HEK293 (cell line): ENCODE data around the gene POLN.

Source experiments
- CTCF ChIA-PET: fragments of 350-600 bp; formaldehyde crosslinking; extraction: SDS; loops from one replicate; lab custom pipeline; 2021; ENCODE audit warnings: antibody characterized with exemption; lab: Yijun Ruan, JAX
- POLR2A ChIA-PET: fragments of 300-600 bp; formaldehyde crosslinking; extraction: SDS; loops from one replicate; lab custom pipeline; 2020; ENCODE audit warnings: antibody characterized with exemption, inconsistent platforms; lab: Yijun Ruan, JAX
- H3K27ac ChIP-seq: fragments of 200-500 bp; sonication (Bioruptor generic); 2 replicates; pipeline ENCODE4 v1.5.1; 2014; ENCODE audit warnings: low read depth, low read length, control low read depth, inconsistent platforms; ENCODE audit errors: extremely low read depth
- H3K36me3 ChIP-seq, 2 experiments: fragments of 200-500 bp in 1 of 2; sonication (Bioruptor generic) in 1 of 2; 1 replicate in 1 of 2; 2 replicates in 1 of 2; pipeline ENCODE4 v1.5.1; 2014 to 2017; ENCODE audit warnings: inconsistent platforms in 2 of 2, low read length in 2 of 2; ENCODE audit not compliant: control insufficient read depth in 2 of 2, insufficient read depth in 1 of 2
- H3K4me1 ChIP-seq: fragments of 200-500 bp; sonication (Bioruptor generic); 2 replicates; pipeline ENCODE4 v1.5.1; 2014; ENCODE audit warnings: mild to moderate bottlenecking, low read length, inconsistent platforms; ENCODE audit not compliant: control insufficient read depth, insufficient read depth
- H3K4me3 ChIP-seq: 2 replicates; pipeline ENCODE4 v1.5.1; 2011; ENCODE audit warnings: low read depth, mild to moderate bottlenecking, control low read depth, low read length, moderate library complexity
- H3K9me3 ChIP-seq: fragments of 200-500 bp; sonication (Bioruptor generic); 2 replicates; pipeline ENCODE4 v1.5.1; 2014; ENCODE audit warnings: low read depth, low read length, inconsistent platforms; ENCODE audit not compliant: control insufficient read depth, insufficient read depth
- KLF7 ChIP-seq: fragments of 450-650 bp; formaldehyde crosslinking; IDR thresholded peaks from 2 replicates; pipeline ENCODE4 v1.5.1; 2016; ENCODE audit warnings: missing biosample characterization, missing genetic modification characterization, borderline replicate concordance
- KLF8 ChIP-seq: fragments of 450-650 bp; formaldehyde crosslinking; IDR thresholded peaks from 2 replicates; pipeline ENCODE4 v1.5.1; 2016; ENCODE audit warnings: missing biosample characterization, missing genetic modification characterization
- SCRT2 ChIP-seq: fragments of 450-650 bp; formaldehyde crosslinking; IDR thresholded peaks from 2 replicates; pipeline ENCODE4 v1.5.1; 2016; ENCODE audit warnings: missing biosample characterization, missing genetic modification characterization
- SP2 ChIP-seq: fragments of 450-650 bp; formaldehyde crosslinking; IDR thresholded peaks from 2 replicates; pipeline ENCODE4 v1.5.1; 2016; ENCODE audit warnings: missing biosample characterization, missing genetic modification characterization
- ZNF121 ChIP-seq: fragments of 450-650 bp; formaldehyde crosslinking; IDR thresholded peaks from 2 replicates; pipeline ENCODE4 v1.5.1; 2016; ENCODE audit warnings: missing biosample characterization, missing genetic modification characterization
- ZNF140 ChIP-seq: fragments of 450-650 bp; formaldehyde crosslinking; IDR thresholded peaks from 2 replicates; pipeline ENCODE4 v1.5.1; 2016; ENCODE audit warnings: missing biosample characterization, missing genetic modification characterization
- ZNF341 ChIP-seq: fragments of 450-650 bp; formaldehyde crosslinking; IDR thresholded peaks from 2 replicates; pipeline ENCODE4; 2016; ENCODE audit warnings: low read depth, missing biosample characterization, missing genetic modification characterization
- ZNF354C ChIP-seq: fragments of 450-650 bp; formaldehyde crosslinking; IDR thresholded peaks from 2 replicates; pipeline ENCODE4 v1.5.1; 2016; ENCODE audit warnings: missing biosample characterization, missing genetic modification characterization, low read depth, borderline replicate concordance
- ZNF366 ChIP-seq: fragments of 450-650 bp; formaldehyde crosslinking; conservative IDR thresholded peaks from 2 replicates; pipeline ENCODE4 v1.5.1; 2016; ENCODE audit warnings: missing biosample characterization, missing genetic modification characterization
- ZNF391 ChIP-seq: fragments of 450-650 bp; formaldehyde crosslinking; IDR thresholded peaks from 2 replicates; pipeline ENCODE4 v1.5.1; 2016; ENCODE audit warnings: low read depth, missing biosample characterization, missing genetic modification characterization, borderline replicate concordance
- ZNF433 ChIP-seq: fragments of 450-650 bp; formaldehyde crosslinking; IDR thresholded peaks from 2 replicates; pipeline ENCODE4 v1.5.1; 2016; ENCODE audit warnings: missing biosample characterization, missing genetic modification characterization, low read depth
- ZNF473 ChIP-seq: fragments of 450-650 bp; formaldehyde crosslinking; IDR thresholded peaks from 2 replicates; pipeline ENCODE4 v1.5.1; 2017; ENCODE audit warnings: missing biosample characterization, missing genetic modification characterization
- ZNF660 ChIP-seq: fragments of 450-650 bp; IDR thresholded peaks from 2 replicates; pipeline ENCODE4 v1.5.1; 2018; ENCODE audit warnings: missing biosample characterization, mild to moderate bottlenecking, missing genetic modification characterization
- ZNF707 ChIP-seq: fragments of 450-650 bp; formaldehyde crosslinking; IDR thresholded peaks from 2 replicates; pipeline ENCODE4 v1.5.1; 2016; ENCODE audit warnings: missing biosample characterization, missing genetic modification characterization
- TF ChIP-seq, protein P1 (sequence below): fragments of 450-650 bp; formaldehyde crosslinking; IDR thresholded peaks from 2 replicates; pipeline ENCODE4; 2016; ENCODE audit warnings: missing biosample characterization, missing genetic modification characterization
- TF ChIP-seq, protein P2 (sequence below): fragments of 450-650 bp; formaldehyde crosslinking; IDR thresholded peaks from 2 replicates; pipeline ENCODE4 v1.5.1; 2016; ENCODE audit warnings: missing biosample characterization, missing genetic modification characterization
- TF ChIP-seq, protein P3 (sequence below): fragments of 450-650 bp; formaldehyde crosslinking; IDR thresholded peaks from 2 replicates; pipeline ENCODE4 v1.5.1; 2016; ENCODE audit warnings: missing biosample characterization, missing genetic modification characterization
- TF ChIP-seq, protein P4 (sequence below): fragments of 450-650 bp; formaldehyde crosslinking; IDR thresholded peaks from 2 replicates; pipeline ENCODE4 v1.5.1; 2016; ENCODE audit warnings: missing biosample characterization, missing genetic modification characterization
- TF ChIP-seq, protein P5 (sequence below): fragments of 450-650 bp; formaldehyde crosslinking; IDR thresholded peaks from 2 replicates; pipeline ENCODE4 v1.5.1; 2016; ENCODE audit warnings: missing biosample characterization, missing genetic modification characterization

POLN gene

DNA sequence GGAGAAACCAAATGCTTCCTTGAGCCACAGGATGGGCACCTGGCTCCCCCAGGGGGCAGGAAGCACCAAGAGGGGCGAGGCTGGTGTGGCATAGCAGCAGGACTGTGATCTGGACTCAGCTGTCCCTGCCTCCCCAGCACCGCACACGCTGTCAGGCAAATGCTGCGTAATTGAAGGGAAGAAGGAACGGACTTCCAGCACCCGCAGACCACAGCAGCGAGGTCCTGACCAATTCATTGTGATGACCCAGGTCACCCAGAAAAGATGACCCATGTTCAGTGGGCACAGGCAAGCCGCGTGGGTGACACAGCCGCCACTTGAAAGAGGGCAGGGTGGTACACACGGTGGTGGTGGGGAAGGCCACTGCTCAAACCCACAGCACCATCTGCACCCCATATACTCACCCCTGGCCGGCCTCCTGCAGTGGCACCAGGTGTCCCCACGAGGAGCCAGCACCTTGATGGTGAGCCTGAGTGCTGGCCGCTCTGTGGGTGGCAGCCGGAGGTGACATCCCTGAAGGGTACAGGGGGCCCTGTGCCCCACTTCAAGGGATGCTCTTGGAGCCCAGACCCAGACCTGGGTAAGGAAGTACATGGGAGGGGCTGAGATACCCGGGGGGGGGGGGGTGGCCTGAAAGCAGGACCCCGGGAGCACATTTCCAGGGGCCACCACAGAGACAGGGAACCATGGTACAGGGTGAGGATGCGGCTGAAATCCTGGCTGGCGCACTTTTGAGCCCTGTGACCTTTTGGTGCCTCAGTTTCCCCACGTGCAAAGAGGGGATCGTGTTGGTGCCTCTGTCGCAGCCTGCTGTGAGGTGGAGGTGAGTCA lies 171.3 kb downstream of the POLN start (continued):
- TF ChIP-seq, protein P1, sequence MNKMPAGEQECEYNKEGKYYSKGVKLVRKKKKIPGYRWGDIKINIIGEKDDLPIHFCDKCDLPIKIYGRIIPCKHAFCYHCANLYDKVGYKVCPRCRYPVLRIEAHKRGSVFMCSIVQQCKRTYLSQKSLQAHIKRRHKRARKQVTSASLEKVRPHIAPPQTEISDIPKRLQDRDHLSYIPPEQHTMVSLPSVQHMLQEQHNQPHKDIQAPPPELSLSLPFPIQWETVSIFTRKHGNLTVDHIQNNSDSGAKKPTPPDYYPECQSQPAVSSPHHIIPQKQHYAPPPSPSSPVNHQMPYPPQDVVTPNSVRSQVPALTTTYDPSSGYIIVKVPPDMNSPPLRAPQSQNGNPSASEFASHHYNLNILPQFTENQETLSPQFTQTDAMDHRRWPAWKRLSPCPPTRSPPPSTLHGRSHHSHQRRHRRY (tag by site-specific recombination), result no peak
- 0 out of 2 replicates have a peak, but pooled peaks have one; percentile 39 for TF ChIP-seq KLF8
- TF ChIP-seq, protein P2, sequence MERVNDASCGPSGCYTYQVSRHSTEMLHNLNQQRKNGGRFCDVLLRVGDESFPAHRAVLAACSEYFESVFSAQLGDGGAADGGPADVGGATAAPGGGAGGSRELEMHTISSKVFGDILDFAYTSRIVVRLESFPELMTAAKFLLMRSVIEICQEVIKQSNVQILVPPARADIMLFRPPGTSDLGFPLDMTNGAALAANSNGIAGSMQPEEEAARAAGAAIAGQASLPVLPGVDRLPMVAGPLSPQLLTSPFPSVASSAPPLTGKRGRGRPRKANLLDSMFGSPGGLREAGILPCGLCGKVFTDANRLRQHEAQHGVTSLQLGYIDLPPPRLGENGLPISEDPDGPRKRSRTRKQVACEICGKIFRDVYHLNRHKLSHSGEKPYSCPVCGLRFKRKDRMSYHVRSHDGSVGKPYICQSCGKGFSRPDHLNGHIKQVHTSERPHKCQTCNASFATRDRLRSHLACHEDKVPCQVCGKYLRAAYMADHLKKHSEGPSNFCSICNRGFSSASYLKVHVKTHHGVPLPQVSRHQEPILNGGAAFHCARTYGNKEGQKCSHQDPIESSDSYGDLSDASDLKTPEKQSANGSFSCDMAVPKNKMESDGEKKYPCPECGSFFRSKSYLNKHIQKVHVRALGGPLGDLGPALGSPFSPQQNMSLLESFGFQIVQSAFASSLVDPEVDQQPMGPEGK (tag by site-specific recombination), result peak; percentile 33; the same call in 1 of the 2 replicates
- TF ChIP-seq, protein P3, sequence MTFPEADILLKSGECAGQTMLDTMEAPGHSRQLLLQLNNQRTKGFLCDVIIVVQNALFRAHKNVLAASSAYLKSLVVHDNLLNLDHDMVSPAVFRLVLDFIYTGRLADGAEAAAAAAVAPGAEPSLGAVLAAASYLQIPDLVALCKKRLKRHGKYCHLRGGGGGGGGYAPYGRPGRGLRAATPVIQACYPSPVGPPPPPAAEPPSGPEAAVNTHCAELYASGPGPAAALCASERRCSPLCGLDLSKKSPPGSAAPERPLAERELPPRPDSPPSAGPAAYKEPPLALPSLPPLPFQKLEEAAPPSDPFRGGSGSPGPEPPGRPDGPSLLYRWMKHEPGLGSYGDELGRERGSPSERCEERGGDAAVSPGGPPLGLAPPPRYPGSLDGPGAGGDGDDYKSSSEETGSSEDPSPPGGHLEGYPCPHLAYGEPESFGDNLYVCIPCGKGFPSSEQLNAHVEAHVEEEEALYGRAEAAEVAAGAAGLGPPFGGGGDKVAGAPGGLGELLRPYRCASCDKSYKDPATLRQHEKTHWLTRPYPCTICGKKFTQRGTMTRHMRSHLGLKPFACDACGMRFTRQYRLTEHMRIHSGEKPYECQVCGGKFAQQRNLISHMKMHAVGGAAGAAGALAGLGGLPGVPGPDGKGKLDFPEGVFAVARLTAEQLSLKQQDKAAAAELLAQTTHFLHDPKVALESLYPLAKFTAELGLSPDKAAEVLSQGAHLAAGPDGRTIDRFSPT (tag by site-specific recombination), result peak; percentile 8; the same call in 1 of the 2 replicates
- TF ChIP-seq SCRT2 (tag by site-specific recombination), result peak; percentile 63
- no peak for TF ChIP-seq ZNF433
- TF ChIP-seq ZNF473 (tag by site-specific recombination), result no peak
- no peak for TF ChIP-seq ZNF660
- TF ChIP-seq, protein P4, sequence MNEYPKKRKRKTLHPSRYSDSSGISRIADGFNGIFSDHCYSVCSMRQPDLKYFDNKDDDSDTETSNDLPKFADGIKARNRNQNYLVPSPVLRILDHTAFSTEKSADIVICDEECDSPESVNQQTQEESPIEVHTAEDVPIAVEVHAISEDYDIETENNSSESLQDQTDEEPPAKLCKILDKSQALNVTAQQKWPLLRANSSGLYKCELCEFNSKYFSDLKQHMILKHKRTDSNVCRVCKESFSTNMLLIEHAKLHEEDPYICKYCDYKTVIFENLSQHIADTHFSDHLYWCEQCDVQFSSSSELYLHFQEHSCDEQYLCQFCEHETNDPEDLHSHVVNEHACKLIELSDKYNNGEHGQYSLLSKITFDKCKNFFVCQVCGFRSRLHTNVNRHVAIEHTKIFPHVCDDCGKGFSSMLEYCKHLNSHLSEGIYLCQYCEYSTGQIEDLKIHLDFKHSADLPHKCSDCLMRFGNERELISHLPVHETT (tag by site-specific recombination), result 0 out of 2 replicates have a peak, but pooled peaks have one; percentile 31
- TF ChIP-seq ZNF366 (tag by site-specific recombination), result no peak
- no peak for TF ChIP-seq ZNF140 (tag by site-specific recombination)
- TF ChIP-seq ZNF341 (tag by site-specific recombination), result no peak
- TF ChIP-seq, protein P5, sequence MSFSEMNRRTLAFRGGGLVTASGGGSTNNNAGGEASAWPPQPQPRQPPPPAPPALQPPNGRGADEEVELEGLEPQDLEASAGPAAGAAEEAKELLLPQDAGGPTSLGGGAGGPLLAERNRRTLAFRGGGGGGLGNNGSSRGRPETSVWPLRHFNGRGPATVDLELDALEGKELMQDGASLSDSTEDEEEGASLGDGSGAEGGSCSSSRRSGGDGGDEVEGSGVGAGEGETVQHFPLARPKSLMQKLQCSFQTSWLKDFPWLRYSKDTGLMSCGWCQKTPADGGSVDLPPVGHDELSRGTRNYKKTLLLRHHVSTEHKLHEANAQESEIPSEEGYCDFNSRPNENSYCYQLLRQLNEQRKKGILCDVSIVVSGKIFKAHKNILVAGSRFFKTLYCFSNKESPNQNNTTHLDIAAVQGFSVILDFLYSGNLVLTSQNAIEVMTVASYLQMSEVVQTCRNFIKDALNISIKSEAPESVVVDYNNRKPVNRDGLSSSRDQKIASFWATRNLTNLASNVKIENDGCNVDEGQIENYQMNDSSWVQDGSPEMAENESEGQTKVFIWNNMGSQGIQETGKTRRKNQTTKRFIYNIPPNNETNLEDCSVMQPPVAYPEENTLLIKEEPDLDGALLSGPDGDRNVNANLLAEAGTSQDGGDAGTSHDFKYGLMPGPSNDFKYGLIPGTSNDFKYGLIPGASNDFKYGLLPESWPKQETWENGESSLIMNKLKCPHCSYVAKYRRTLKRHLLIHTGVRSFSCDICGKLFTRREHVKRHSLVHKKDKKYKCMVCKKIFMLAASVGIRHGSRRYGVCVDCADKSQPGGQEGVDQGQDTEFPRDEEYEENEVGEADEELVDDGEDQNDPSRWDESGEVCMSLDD, result peak; percentile 56; the same call in 1 of the 2 replicates
- TF ChIP-seq ZNF707 (tag by site-specific recombination), result no peak
- TF ChIP-seq ZNF354C (tag by site-specific recombination), result no peak
- TF ChIP-seq, all 188 proteins: peak for 8

DNA sequence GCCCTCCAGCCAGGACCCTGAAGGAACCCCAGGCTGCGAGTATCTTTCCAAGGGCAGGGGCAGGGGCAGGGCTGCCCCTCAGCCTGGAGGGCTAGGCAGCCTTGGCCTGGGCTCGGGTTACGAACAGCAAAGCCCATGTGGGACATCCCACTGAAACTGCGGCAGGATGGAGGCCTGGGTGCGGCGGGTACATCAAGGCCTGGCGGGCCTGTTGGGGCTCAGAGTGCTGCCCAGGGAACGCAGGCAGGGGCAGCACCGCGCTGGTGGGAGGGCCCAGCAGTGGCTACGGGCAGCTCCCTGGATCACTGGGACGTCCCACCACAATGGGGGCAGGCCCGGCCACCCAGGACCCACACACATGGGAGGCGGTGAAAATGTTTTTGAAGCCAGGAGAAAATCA lies 171.9 kb downstream of the POLN start:
- POLR2A ChIA-PET, result no interaction called here
- H3K27ac ChIP-seq, result no peak overlapping the region

More for the DNA sequence above, 171.9 kb downstream of the POLN start:
- H3K4me3 ChIP-seq, result no peak overlapping the region
- no peaks in the 10 kb centered on the region for H3K4me1 ChIP-seq
- CTCF ChIA-PET, result no interaction called here
- H3K36me3 ChIP-seq, result peaks cover 0 to 5% of the 10 kb centered on the region in 2 experiments; a peak in 1 of 3 replicates
- TF ChIP-seq KLF7, result no peak
- TF ChIP-seq, protein P3 (tag by site-specific recombination), result peak; percentile 10; the same call in 1 of the 2 replicates
- no peak for TF ChIP-seq ZNF121
- TF ChIP-seq ZNF391 (tag by site-specific recombination), result no peak
- TF ChIP-seq SP2 (tag by site-specific recombination), result peak; percentile 33
- H3K9me3 ChIP-seq, result no peaks in the 10 kb centered on the region
